Mammary epithelial cell (primary cell): Measurements from ENCODE around the gene FAM47E.

Experiments
- CTCF ChIP-seq, 2 donors: IDR thresholded peaks in 1 of 2; conservative IDR thresholded peaks in 1 of 2; 2 replicates each; pipeline ENCODE4 v1.5.1; 2011 to 2012; ENCODE audit warnings: inconsistent platforms in 2 of 2, low read length in 2 of 2, mild to moderate bottlenecking in 2 of 2, control low read depth in 1 of 2, low read depth in 1 of 2; ENCODE audit not compliant: insufficient read depth in 1 of 2; ENCODE audit errors: extremely low read depth in 1 of 2
- EZH2 ChIP-seq: IDR thresholded peaks from 2 replicates; pipeline ENCODE4 v1.6.1; 2012; ENCODE audit warnings: low read length, inconsistent platforms, borderline replicate concordance

GRCh38 chr4:76307660-76308014 lies 56.1 kb downstream of the FAM47E start:
- no peak for TF ChIP-seq CTCF (conservative IDR thresholded peaks at IDR 0.05 in 1 of 2, IDR thresholded peaks at IDR 0.05 in 1 of 2; ENCODE audit: extremely low read depth in 1 of 2, insufficient read depth in 1 of 2, low read depth in 1 of 2, low read length in 2 of 2)
- no peak for TF ChIP-seq EZH2
